ENCODE results near the gene KCTD13. TPM values are rescaled to one million over a fixed set of nuclear protein-coding genes. Genes with fewer than 3 reads are reported as not detected.
A peak's percentile ranks its signal among the peaks of the same experiment; 100 is the strongest.
"Not testable (repeated sequence)": the region's sequence is repeated elsewhere in the genome, so short reads cannot be mapped to it uniquely, and the experiment has no call there.

The KCTD13 gene, protein sequence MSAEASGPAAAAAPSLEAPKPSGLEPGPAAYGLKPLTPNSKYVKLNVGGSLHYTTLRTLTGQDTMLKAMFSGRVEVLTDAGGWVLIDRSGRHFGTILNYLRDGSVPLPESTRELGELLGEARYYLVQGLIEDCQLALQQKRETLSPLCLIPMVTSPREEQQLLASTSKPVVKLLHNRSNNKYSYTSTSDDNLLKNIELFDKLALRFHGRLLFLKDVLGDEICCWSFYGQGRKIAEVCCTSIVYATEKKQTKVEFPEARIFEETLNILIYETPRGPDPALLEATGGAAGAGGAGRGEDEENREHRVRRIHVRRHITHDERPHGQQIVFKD
- total RNA-seq: 6.9 TPM

DNA sequence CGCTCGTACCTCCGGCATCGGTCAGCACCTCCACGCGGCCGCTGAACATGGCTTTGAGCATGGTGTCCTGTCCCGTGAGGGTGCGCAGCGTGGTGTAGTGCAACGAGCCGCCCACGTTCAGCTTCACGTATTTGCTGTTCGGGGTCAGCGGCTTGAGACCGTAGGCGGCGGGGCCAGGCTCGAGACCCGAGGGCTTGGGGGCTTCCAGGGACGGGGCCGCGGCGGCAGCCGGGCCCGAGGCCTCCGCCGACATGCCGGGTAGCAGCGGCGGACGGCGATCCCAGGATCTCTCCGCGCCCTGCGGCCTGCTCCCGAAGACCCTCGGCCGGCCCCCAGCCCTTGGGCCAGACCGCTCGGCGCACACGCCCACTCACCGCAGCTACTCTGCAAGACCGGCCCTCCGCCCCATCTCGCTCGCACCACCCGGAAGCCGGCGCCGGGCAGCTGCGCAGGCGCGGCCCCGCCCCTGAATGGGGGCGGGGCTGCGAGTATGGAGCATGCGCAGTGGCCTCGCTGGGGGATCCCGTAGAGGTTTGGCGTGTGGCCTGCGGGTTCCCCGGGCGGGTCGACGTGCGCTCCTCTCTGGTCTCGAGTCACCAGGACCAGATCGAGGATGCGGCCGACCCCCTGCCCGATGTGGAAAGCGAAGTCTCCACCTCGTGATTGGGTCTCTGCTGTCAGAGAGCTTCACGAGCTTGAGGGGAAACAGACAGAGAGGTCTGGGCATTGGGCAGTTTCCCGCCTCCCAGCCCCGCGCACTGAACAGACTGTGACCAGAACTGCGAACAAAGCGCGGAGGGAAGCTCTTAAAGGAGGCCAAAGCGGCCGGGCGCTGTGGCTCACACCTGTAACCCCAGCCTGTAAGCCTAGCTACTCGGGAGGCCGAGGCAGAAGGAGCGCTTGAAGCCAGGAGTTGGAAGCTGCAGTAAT lies at the start of gene KCTD13:
KCTD13 (minus strand) TSS at position 446 of the 930 bp plus-strand sequence; CDS start at position 253, 193 bp downstream.
- peak; percentile 70 for DNase-seq

DNA sequence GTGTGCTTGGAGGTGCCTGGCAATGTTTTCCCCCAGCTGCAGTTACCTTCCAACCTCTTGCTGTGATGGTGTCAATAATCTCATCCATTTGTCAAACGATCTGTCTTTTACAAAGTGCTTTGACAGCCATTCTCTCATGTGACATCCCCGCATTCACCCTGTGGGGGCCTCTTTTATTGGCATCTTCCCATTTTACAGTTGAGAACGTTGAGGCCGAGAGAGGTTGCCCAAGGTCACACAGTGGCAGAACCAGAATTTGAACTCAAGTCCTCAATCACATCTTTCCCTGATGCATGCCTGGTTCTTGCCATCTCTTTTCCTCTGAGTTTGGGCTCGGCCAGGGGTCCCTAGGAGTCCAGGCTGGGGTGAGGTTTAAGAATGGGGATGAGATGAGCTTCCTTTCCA lies 49.1 kb upstream of the KCTD13 start:
- DNase-seq: no peak

DNA sequence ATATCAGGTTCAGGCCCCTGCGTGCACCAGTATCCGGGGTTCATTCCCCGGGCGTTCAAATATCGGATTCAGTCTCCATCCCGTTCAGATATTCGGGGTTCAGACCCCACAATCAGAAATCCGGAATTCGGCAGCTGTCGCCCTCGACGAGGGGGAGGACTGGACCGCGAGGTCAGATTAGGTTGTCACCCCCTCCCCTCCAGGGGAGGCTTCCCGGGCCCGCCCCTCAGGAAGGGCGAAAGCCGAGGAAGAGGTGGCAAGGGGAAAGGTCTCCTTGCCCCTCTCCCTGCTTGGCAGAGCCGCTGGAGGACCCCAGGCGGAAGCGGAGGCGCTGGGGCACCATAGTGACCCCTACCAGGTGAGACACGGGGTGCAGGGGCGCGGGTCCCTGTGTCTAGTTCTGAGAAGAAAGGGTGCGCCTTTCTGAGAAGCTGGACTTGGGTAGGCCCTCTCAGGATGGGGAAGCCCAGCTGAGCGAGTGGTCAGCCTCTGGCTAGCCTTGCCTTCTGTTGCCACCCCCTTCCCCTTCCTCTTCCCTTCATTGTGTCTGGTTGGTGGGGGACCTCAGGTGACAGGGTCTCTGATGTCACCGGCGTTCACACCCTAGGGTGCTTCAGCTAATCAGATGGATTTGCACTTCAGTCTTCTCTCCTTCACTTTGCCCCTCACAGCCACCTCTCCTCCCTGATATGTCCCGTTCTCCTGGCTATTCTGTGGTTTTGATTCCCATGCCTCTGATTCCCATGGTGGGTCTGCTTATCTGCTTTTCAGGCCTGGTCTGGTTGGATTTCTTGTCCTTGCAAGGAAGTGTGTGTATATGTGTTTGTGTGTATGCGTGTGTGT lies 48.5 kb upstream of the KCTD13 start:
- peak; percentile 18 for DNase-seq

DNA sequence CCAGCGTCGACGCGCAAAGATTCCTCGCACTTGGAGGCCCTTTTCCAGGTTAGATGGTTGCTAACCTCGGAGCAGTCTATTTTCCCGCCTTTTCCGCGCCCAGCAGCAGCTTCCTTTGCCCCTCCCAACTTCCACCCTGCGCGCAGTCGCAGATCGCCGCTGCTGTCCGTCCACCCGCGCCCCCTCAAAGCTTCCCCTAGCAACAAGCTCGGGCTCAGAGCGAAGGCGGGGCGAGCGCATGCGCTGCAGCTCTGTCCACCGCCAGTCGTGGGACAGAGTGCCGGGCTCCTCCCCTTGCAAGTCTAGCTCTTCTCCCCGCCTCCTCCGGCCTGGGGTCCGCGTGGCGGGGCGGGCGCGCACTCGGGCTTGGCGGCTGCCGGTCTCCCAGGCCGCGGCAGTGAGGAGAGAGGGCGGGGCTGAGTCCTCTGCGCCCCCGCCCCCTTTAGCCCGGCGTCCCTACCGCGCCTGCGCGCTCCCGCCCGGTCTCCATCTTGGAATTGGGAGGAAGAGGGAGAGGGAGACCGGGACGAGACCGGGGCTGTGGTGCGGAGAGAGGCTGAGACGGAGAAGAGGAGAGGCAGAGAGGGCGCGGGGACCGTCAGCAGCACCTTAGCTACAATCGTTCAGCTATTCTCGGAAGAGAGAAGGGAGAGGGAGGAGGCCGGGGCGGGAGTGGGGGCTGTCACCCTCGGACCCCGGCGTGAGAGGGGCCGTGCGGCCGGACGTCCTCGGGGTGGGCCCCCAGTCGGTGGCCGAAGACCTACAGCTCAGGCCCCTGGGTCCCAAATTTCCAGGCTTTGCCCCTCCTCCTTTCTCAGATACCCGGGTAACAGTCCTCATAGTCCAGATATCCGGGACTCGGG lies 47.6 kb upstream of the KCTD13 start, which contains the start of gene TAOK2:
TAOK2 (plus strand) TSS at position 485 of the 863 bp plus-strand sequence. CDS start 3,905 bp downstream, outside the sequence.
- DNase-seq: peak; percentile 98

DNA sequence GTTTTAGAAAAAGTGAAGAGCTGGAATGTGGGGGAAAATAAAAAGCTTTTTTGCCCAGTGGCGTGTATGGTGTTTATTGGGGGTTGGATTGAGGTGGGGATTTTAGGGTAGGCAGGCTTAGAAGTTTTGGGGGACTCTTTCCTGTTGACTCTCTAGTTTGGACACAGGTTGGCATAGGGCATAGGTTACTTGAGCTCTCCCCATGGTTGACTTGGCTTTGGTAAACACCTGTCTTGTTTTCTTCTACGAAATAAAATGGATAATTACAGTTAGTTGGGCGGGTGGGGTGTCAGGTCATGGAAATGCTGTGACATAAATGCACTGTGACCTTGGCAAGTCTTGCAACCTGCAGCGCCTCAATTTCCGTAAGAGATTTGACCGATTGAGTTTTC lies 47.0 kb upstream of the KCTD13 start:
- DNase-seq: no peak

DNA sequence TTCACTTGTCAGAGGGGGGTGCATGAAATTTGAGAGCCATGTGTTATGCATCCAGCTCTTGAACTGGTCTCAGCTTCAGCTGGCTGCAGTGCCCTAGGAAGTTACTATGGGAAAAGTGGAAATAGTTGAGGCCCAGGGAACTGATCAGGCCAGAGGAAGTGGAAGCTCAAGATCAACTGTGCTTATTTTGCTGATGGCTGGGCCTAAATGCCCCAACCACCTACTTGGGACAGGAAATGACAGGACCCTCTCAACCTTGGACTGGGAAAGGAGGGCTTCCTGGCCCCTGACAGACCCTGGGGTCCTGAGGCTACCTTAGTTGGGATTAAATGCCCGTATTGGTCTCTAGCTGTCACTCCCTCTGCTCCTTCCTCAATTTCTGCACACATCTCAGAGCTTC lies 46.5 kb upstream of the KCTD13 start:
- DNase-seq: no peak

DNA sequence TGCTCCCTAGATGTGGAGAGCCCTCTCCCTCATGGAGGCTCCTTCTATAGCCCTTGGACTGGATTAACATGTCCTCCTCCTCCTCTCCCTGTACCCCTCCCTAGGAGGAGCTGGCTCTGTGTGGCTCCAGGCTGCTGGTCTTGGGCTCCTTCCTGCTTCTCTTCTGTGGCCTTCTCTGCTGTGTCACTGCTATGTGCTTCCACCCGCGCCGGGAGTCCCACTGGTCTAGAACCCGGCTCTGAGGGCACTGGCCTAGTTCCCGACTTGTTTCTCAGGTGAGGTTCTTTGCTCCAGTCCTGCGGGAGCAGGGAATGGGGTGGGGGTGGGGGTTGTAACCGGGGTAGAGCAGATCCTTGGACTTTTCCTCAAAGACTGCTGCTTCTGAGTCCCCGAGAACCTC lies 45.3 kb upstream of the KCTD13 start:
- DNase-seq: no peak

DNA sequence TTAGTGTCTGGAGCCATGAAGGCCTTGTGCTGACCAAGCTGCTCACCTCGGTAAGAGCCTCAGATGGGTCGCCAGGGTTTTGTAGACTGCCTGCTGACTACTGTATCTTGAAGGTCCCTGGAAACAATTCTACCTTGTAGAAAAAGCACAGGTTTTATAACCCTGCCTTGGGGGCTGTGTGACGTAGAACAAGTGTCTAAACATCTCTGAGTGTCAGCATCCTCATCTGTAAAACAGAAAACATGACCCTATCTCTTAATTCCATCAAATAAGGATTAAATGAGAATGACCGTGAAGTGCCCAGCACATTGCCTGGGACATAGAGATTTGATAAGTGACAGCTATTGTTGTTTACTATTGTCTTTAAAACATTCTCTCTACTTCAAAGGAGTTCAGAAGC lies 42.2 kb upstream of the KCTD13 start:
- DNase-seq: no peak

DNA sequence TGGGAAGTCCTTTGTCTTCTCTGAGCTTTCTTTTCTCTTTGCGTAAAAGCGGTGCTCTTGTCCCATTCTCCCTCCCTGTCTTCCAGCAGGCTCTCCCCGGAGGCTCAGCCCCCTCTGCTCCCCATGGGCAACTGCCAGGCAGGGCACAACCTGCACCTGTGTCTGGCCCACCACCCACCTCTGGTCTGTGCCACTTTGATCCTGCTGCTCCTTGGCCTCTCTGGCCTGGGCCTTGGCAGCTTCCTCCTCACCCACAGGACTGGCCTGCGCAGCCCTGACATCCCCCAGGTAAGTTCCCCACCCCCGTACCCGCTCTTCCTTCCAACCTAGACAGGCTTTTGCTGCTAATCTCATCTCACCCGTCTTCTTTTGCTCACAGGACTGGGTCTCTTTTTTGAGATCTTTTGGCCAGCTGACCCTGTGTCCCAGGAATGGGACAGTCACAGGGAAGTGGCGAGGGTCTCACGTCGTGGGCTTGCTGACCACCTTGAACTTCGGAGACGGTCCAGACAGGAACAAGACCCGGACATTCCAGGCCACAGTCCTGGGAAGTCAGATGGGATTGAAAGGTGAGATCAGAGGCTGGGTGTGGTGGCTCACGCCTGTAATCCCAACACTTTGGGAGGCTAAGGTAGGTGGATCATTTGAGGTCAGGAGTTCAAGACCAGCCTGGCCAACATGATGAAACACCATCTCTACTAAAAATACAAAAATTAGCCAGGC lies 37.2 kb upstream of the KCTD13 start:
- DNase-seq: no peak

DNA sequence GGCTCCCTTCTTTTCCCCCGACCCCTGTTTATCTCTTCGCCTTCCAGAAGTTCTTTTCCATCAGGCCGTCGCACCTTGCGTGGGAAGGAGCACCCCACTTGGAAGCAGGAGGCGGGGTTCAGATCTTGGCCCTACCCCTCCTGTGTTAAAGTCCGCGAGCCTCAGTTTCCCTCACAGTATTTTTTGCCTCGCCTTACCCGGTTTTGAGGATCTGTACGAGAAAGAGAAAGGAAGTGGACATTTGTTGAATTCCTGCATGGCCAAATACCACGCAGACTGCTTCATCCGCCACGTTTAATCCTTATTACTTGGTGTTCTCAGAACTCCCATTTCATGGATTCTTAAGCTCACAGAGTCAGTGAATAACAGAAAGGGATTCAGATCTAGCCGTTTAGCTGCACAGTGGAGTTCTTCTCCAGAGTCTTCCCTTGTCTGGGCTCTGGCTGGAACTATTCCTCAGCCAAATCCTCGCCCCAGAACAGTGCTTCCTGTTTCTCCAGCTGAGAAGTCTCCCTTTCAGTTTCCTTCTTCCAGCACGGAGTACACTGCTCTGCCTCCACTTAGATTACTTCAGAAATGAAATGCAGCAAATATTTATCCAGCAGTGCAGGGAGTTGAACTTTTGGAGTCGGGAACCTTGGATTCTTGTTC lies 36.4 kb upstream of the KCTD13 start:
- DNase-seq: peak; percentile 26

DNA sequence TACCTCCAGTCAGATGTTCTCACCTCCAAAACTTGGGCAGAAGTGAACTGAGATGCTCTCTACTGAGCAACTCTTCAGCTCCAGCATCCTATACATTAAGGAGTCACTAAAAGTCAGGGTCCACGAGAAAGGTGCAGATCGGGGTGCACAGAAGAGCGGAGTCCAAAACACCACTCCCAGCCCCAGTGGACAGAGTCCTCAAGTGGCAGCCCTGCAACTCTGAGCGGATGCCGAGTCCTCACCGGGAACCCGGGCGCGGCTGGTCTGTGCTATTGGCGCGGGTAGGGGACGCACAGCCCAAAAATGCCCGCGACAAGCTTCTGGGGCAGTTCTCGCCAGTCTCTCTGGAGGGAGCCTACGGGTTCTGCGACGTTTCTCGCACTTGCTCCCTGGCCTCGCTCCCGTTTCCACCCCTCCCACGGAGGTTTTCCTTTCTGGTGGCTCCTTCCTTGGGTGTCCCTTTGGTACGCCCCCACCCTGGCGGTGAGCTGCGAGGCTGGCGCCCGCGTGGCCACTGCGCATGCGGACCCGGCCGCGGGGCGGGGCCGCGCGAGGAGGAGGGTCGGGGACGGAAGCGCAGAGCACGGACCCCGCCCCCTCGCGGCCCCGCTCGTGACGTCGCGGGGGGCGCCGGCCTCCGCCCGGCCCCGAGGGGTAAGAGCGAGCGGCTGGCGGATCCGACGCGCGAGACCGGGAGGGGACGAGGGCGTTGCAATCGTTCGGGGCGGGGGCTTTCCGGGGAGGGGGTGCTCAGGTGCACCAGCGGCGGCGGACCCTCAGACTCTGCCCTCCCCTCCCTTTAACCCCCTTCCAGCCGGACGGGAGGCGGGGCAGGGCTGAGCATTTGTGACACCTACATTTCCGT lies 35.7 kb upstream of the KCTD13 start, which contains the start of gene TMEM219:
TMEM219 (plus strand) TSS at position 601 of the 865 bp plus-strand sequence. CDS start 1,065 bp downstream, outside the sequence.
- peak; percentile 64 for DNase-seq

DNA sequence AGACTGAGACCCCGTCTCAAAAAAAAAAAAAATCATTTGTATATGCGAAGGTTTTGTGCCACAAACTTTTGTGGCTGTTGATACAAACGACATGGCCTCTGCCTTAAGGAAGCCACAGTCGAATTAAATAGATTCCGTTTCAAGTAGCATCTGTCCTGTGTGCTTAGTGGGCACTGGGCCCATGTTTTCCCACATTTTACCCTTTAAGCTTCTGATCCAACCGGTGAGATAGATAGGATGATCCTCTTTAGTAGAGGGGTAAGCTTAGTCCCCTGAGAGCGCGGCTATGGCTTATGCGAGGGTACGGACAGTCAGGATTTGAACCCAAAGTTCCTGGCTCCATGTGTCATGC lies 35.1 kb upstream of the KCTD13 start:
- no peak for DNase-seq

DNA sequence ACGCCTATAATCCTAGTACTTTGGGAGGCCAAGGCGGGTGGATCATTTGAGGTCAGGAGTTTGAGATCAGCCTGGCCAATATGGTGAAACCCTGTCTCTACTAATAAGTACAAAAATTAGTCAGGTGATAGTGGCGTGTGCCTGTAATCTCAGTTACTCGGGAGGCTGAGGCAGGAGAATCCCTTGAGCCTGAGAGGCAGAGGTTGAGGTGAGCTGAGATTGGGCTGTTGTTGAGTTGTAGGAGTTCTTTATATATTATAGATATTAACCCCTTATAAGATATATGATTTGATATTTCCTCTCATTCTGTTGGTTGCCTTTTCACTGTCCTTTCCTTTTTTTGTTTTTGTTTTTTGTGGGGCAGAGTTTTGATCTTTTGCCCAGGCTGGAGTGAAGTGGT lies 33.8 kb upstream of the KCTD13 start:
- DNase-seq: not testable (repeated sequence)

DNA sequence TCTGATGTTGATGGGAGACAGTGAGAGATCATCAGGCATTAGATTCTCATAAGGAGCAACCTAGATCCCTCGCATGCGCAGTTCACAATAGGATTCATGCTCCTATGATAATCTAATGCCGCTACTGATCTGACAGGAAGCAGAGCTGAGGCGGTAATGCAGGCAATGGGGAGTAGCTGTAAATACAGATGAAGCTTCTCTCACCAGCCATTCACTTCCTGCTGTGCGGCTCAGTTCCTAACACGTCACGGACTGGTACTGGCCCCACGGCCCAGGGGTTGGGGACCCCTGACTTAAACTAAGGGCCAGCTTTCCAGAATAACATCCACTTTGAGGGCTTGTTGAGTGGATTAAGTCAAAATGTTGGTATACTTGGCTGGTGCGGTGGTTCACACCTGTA lies 33.3 kb upstream of the KCTD13 start:
- no peak for DNase-seq

DNA sequence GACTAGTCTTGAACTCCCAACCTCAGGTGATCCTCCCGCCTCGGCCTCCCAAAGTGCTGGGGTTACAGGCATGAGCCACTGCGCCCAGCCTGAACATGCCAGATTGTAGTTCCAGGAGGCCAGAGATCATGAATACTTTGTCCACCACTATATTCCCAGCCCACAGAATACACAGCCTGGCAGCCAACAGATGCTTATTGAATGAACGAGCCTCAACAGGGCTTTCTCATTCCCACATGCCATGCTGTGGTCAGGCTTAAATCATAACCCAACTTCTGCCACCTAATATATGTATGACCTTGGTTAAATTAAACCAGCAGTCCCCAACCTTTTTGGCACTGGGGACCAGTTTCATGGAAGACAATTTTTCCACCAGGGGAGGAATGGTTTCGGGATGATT lies 32.7 kb upstream of the KCTD13 start:
- DNase-seq: no peak

DNA sequence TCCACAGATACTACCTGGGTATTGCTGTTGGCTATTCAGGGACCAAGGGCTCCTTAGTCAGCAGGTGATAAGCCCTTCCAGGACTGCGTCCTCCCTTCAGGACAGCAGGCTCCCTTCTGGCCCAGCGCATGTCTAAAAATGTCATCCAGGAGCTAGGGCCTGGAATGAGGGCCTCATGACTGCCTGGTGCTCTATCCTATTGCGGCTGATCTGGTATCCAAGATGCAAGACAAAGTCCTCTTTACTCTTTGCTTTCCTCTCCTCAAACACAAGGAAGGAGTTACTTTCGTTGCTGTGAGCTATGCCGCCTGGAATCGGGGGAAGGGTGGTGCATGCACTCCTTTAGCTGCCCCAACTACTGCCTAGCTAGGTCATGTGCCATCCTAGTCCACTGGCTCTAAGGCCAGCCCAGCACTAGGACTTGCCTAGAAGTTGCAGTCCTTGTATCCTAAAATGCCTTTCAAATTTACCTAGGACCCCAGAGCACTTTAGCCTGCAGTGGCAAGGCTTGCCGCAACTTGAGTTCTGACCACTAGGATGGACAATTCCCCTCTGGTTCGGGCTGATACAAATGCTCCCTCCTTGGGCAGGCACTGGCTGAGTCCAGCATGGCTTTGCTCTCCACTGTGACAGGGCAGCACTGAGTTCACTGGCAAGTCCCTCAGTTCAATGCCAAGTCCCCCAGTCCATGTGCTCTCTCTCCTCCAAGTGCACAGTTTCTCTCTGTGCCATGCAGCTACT lies 25.8 kb upstream of the KCTD13 start:
- DNase-seq: no peak

DNA sequence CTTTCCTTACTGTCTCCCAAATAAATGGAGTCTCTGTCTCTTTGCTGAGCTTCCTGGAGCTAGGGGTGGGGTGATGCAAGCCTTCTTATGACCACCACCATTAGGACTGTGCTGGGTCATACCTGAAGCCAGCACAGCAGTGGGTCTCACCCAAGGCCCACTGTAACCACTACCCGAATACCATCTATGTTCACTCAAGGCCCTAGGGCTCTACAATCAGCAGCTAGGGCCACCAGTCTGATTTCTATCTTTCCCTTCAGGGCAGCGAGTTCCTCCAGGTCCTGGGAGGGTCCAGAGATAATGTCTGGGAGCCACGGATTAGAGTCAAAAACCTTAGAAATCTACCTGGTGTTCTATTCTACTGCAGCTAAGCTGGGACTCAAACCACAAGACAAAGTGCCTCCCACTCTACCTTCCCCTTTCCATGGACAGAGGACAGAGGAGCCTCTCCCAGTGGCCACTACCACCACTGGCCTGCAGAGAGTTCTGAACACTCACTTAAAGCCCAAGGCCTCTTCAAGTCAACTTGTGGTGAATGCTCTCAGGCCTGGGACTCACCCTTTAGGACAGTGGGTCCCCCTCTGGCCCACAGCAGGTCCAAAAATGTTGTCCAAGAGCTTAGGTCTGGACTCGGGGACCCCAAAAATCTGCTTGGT lies 24.9 kb upstream of the KCTD13 start:
- DNase-seq: no peak

DNA sequence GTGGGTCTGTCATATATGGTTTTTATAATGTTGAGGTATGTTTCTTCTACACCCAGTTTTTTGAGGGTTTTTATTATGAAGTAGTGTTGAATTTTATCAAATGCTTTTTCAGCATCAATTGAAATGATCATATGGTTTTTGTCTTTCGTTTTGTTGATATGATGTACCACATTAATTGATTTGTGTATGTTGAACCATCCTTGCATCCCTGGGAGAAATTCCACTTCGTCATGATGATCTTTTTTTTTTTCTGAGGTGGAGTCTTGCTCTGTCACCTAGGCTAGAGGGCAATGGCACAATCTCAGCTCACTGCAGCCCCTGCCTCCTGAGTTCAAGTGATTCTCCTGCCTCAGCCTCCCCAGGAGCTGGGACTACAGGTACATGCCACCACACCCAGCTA lies 21.9 kb upstream of the KCTD13 start:
- no peak for DNase-seq

Measured in skin of body (tissue), 2 donors.